ENCODE results near the gene ZFP57.

DNA sequence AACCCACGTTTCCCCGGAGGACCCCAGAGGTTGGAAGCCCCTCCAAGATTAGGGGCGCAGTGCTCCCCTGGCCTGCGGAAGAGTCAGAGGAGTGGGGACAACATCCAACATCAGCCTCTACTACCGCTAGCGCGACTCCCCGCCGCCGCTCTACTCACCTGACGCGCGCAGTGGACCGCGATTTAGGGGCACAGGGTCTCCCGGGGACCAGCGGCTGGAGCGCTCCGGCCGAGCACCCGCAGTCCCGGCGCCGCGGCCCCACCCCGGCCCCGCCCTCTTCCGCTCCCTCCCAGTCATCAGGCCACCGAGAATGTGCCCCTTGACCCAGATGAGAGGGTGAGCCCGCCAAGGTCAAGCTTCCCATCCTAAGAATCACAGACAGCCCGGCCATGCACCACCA is at the start of gene ZFP57:
- TF ChIP-seq, protein P1, sequence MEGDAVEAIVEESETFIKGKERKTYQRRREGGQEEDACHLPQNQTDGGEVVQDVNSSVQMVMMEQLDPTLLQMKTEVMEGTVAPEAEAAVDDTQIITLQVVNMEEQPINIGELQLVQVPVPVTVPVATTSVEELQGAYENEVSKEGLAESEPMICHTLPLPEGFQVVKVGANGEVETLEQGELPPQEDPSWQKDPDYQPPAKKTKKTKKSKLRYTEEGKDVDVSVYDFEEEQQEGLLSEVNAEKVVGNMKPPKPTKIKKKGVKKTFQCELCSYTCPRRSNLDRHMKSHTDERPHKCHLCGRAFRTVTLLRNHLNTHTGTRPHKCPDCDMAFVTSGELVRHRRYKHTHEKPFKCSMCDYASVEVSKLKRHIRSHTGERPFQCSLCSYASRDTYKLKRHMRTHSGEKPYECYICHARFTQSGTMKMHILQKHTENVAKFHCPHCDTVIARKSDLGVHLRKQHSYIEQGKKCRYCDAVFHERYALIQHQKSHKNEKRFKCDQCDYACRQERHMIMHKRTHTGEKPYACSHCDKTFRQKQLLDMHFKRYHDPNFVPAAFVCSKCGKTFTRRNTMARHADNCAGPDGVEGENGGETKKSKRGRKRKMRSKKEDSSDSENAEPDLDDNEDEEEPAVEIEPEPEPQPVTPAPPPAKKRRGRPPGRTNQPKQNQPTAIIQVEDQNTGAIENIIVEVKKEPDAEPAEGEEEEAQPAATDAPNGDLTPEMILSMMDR (IDR thresholded peaks at IDR 0.05; ENCODE audit: insufficient read depth, low read depth, low read length) = no peak
- no peak for TF ChIP-seq EZH2 (IDR thresholded peaks at IDR 0.05; ENCODE audit: insufficient read depth, low read length)

Measured in astrocyte (in vitro differentiated cells and primary cell).